Medulla oblongata (tissue), 1 donor: ENCODE measurements around the gene ZNF700.
"Not testable (repeated sequence)": the region's sequence is repeated elsewhere in the genome, so short reads cannot be mapped to it uniquely, and the experiment has no call there.

Source experiments
- DNase-seq: peaks from one replicate; pipeline ENCODE4 v3.0.0-alpha.2; 2015; ENCODE audit errors: extremely low spot score

The ZNF700 gene

DNA sequence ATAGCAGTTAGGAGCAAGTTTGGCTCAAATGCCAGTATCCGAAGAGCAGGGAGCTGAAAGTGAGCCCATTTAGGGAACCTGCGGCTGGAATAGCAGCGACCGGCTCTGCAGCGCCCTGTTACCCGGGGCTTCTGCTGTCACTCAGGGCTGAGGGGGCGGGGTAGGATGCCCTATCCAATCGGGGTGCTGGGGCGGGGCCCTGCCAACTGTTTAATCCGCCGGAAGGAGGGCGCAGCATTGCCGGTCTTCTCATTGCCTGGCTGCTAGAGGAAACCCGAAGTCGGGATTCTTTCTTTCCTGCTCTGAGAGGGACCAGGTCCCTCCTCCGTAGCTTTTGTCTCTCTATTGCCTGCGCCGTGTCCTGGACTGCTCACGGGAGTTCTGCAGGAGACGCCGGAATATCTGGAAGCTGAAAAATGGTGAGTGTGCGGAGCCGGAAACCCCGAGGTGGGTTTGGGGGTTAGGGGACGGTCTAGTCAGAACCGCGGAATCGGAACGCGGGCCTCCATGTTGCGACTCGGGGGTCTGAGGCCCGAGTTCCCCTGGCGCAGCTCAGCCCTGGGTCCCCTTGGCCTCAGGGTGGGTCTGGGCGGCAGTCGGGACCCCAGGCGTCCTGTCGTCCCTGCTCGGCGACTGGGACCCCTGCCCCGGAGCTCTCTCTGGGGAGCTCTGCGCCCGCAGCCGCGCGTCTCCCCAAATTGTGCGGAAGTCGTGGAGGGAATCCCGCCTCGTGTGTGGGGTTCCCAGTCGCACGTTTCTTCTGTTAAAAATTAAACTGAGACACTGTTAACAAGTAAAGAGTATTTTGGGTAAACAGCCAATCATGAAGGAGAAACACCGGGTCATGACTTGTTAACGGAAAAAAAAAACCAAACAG lies 62.7 kb downstream of the ZNF700 start:
- peak; percentile 96 for DNase-seq

DNA sequence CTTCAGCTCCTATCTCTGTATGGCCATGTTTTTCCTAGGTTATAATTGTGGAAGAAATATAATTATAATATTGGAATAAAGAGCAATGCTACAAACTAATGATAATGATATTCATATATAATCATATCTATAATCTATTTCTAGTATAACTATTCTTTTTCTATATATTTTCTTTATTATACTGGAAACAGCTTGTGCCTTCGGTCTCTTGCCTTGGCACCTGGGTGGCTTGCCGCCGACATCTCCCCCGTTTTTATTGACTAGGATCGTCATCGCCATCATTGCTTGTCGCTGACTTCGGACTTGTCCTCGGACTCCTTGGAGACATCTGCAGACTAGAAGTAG lies 64.2 kb downstream of the ZNF700 start:
- no peak for DNase-seq

DNA sequence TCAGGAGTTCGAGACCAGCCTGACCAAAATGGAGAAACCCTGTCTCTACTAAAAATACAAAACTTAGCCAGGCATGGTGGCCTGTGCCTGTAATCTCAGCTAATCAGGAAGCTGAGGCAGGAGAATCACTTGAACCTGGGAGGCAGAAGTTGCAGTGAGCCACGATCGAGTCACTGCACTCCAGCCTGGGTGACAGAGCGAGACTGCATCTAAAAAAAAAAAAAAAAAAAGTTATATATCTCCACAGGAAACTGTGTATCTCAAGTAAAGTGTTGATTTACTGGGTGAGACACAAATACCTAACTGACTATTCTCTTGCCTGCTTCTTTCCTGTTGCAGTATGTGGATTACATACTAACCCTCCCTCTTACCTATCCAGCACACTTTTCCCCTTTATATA lies 67.0 kb downstream of the ZNF700 start:
- DNase-seq: not testable (repeated sequence)

DNA sequence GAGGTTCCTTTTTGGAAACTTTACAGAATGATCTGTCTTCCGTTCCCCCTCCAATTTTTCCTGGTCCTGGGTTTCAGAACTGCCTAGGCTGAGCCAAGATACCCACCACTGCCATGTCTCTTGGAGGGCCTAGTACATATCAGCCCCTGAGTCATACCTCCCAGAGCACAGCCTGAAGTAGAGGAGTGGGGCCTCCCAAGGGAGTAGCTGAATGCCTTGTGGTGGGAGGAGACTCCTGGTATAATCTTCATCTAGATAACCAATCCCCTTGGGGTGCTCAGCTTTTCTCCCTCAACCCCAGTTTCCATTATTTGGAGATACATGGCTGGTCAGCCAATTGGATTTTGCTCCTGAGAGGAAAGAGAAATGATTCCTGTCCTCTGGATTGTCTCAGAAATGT lies 70.3 kb downstream of the ZNF700 start:
- DNase-seq: no peak
